ENCODE data around the gene STX5.

- TF ChIP-seq CTCF (IDR thresholded peaks at IDR 0.05) = no peak
- no peak for TF ChIP-seq EP300 (IDR thresholded peaks at IDR 0.05)
- no peak for TF ChIP-seq POLR2AphosphoS5 (IDR thresholded peaks at IDR 0.05)
- TF ChIP-seq POLR2A (IDR thresholded peaks at IDR 0.05; ENCODE audit: low read depth) = no peak
Observed at GRCh38 chr11:62842171-62842741, 10.4 kb upstream of the STX5 start.
